Erythroblast (primary cell): Measurements from ENCODE around the gene EFCAB14.

Experiments used
- GATA1 ChIP-seq: IDR thresholded peaks from 2 replicates; pipeline ENCODE4 v1.6.1; 2011; ENCODE audit warnings: low read depth, mild to moderate bottlenecking, control low read depth, low read length, moderate library complexity
- POLR2A ChIP-seq: IDR thresholded peaks from 2 replicates; pipeline ENCODE4 v1.6.1; 2011; ENCODE audit warnings: mild to moderate bottlenecking, low read length

DNA sequence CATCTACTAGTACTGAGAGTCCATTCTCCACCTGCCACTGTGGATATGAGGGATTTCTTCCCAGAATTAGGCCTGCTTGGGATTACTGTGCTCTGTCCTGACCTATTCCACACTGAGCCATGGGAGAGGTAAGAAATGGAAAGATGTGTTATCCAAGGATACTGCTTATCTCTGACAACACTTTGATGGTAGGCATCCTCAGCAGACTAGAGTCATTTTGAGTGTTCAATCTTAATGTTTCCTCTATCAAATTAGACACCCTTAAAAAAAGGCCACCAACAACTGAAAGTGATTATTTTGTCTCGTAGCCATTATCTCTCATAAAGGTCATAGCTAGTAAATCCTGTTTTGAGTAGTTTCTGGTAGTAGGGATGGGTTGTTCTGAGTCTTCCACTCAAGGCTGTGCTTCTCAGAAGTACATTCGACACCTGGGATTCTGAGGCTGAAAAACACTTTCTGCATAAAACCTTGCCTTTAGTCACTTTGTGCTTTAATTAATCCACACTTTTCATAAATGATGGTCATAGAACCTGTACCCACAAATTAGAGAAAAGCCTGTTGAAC lies 59.5 kb downstream of the EFCAB14 start:
- no peak for TF ChIP-seq POLR2A
- no peak for TF ChIP-seq GATA1
